ENCODE measurements around the gene STUB1. TPM values are rescaled to one million over a fixed set of nuclear protein-coding genes. Genes with fewer than 3 reads are reported as not detected.

Gene STUB1
- total RNA-seq, 4 donors from 2014 or later: 107 to 244 (median 140) TPM

Other genes with a start within 250 kb of the STUB1 start
- gene CAPN15, start 152.7 kb upstream of the STUB1 start, total RNA-seq: 10 to 100 TPM in 3 of 4 donors, 1 to 10 TPM in 1; 7.6 to 30.0 (median 13.3) TPM
- gene PRR35, start 120.0 kb upstream of the STUB1 start, total RNA-seq: not detected
- gene NHLRC4, start 113.4 kb upstream of the STUB1 start, total RNA-seq: 1 to 10 TPM in 2 of 4 donors, under 1 TPM in 1, not detected in 1; 0.85 to 3.8 (median 2.0) TPM
- gene PIGQ, start 110.4 kb upstream of the STUB1 start, total RNA-seq: 10 to 100 TPM in 3 of 4 donors, 1 to 10 TPM in 1; 9.5 to 42.0 (median 16.4) TPM
- 10 to 100 TPM in 2 of 4 donors, 1 to 10 TPM in 2; 7.7 to 32.2 (median 12.3) TPM for gene RAB40C, start 90.3 kb upstream of the STUB1 start, total RNA-seq
- 1 to 10 TPM in 1 of 4 donors, not detected in 3; 1.5 TPM for gene WFIKKN1, start 49.4 kb upstream of the STUB1 start, total RNA-seq
- gene METTL26, start 44.1 kb upstream of the STUB1 start, total RNA-seq: 100 to 1,000 TPM in 3 of 4 donors, 10 to 100 TPM in 1; 72.2 to 199 (median 117) TPM
- 10 to 100 TPM; 19.2 to 60.7 (median 39.7) TPM for gene MCRIP2, start 38.6 kb upstream of the STUB1 start, total RNA-seq
- gene WDR90, start 31.0 kb upstream of the STUB1 start, total RNA-seq: 10 to 100 TPM in 1 of 4 donors, 1 to 10 TPM in 3; 6.7 to 30.1 (median 8.4) TPM
- 10 to 100 TPM; 26.2 to 75.4 (median 37.8) TPM for gene RHOT2, start 12.3 kb upstream of the STUB1 start, total RNA-seq
- 1 to 10 TPM in 2 of 4 donors, under 1 TPM in 1, not detected in 1; 0.66 to 1.7 (median 1.3) TPM for gene RHBDL1, start 4.7 kb upstream of the STUB1 start, total RNA-seq
- gene JMJD8, start 3.9 kb downstream of the STUB1 start, total RNA-seq: 10 to 100 TPM; 27.4 to 67.8 (median 49.3) TPM
- gene WDR24, start 10.0 kb downstream of the STUB1 start, total RNA-seq: 10 to 100 TPM in 1 of 4 donors, 1 to 10 TPM in 3; 4.4 to 12.1 (median 6.4) TPM
- gene FBXL16, start 25.4 kb downstream of the STUB1 start, total RNA-seq: not detected
- gene METRN, start 34.7 kb downstream of the STUB1 start, total RNA-seq: 10 to 100 TPM; 13.3 to 29.5 (median 26.0) TPM
- 10 to 100 TPM; 12.6 to 55.6 (median 23.7) TPM for gene ANTKMT, start 40.7 kb downstream of the STUB1 start, total RNA-seq
- 1 to 10 TPM in 2 of 4 donors, under 1 TPM in 1, not detected in 1; 0.44 to 2.5 (median 1.5) TPM for gene CCDC78, start 46.0 kb downstream of the STUB1 start, total RNA-seq
- 1 to 10 TPM; 1.1 to 5.6 (median 2.6) TPM for gene HAGHL, start 46.7 kb downstream of the STUB1 start, total RNA-seq
- gene CIAO3, start 60.6 kb downstream of the STUB1 start, total RNA-seq: 10 to 100 TPM; 17.6 to 39.0 (median 22.5) TPM
- under 1 TPM in 2 of 4 donors, not detected in 2; 0.44 to 0.82 TPM for gene MSLN, start 80.3 kb downstream of the STUB1 start, total RNA-seq
- gene RPUSD1, start 108.0 kb downstream of the STUB1 start, total RNA-seq: 10 to 100 TPM in 3 of 4 donors, 1 to 10 TPM in 1; 9.9 to 13.0 (median 11.7) TPM
- gene CHTF18, start 108.2 kb downstream of the STUB1 start, total RNA-seq: 10 to 100 TPM in 1 of 4 donors, 1 to 10 TPM in 3; 4.4 to 16.0 (median 8.9) TPM
- not detected for gene GNG13, start 120.3 kb downstream of the STUB1 start, total RNA-seq

All from subcutaneous adipose tissue (tissue), 4 donors.